ENCODE measurements around the gene KDM8.

Gene KDM8

DNA sequence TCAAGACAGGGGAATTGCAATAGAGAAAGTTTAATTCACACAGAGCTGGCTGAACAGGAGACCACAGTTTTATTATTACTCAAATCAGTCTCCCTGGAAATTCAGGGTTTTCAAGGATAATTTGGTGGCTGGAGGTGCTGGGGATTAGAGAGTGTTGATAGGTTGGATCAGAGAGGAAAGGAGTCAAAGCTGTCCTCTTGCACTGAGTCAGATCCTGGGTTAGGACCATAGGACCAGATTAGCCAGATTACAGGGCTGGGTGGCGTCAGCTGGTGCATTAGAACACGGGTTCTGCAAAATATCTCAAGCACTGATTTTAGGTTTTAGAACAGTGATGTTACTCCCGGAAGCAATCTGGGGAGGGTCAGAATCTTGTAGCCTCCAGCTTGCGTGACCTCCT lies 67.0 kb downstream of the KDM8 start:
- TF ChIP-seq POLR2A (IDR thresholded peaks at IDR 0.05; ENCODE audit: low read depth, low read length), result no peak
- no peak for TF ChIP-seq TAF1 (IDR thresholded peaks at IDR 0.05; ENCODE audit: low read depth, low read length)
- TF ChIP-seq POU2F2 (IDR thresholded peaks at IDR 0.05; ENCODE audit: low read depth, low read length), result no peak
- no peak for TF ChIP-seq POLR2AphosphoS5 (IDR thresholded peaks at IDR 0.05; ENCODE audit: low read depth, low read length)
- no peak for TF ChIP-seq SPI1 (IDR thresholded peaks at IDR 0.05; ENCODE audit: low read depth, low read length)
- TF ChIP-seq PAX5 (IDR thresholded peaks at IDR 0.05; ENCODE audit: insufficient read depth, low read length, severe bottlenecking), result no peak
- FAIRE-seq (no peak), DNase-seq (ENCODE audit: insufficient read length, low spot score) (no peak)
